Keratinocyte (primary cell): Measurements from ENCODE around the gene TSPEAR. TPM values are rescaled to one million over a fixed set of nuclear protein-coding genes. Genes with fewer than 3 reads are reported as not detected.

ENCODE experiments used
- DNase-seq: peaks from one replicate; pipeline ENCODE4 v3.0.0-alpha.2; 2011; ENCODE audit warnings: low read depth, missing footprints, low spot score
- FAIRE-seq: peaks from 2 replicates; lab custom pipeline; 2011; peaks lifted over from hg19 to GRCh38; lab: Jason Lieb, UNC
- H2AFZ ChIP-seq: 2 replicates; pipeline ENCODE4 v1.6.0; 2012; ENCODE audit warnings: low read length, control low read depth, inconsistent platforms; ENCODE audit not compliant: control insufficient read depth
- H3K27ac ChIP-seq: 2 replicates; pipeline ENCODE4 v1.5.1; 2011; ENCODE audit warnings: low read length; ENCODE audit not compliant: control insufficient read depth, insufficient read depth
- H3K27me3 ChIP-seq: 3 replicates; pipeline ENCODE4 v1.6.0; 2011; ENCODE audit warnings: low read length; ENCODE audit not compliant: control insufficient read depth, insufficient read depth; ENCODE audit errors: extremely low read depth
- H3K36me3 ChIP-seq, 2 experiments: 2 replicates in 1 of 2; 3 replicates in 1 of 2; pipeline ENCODE4 v1.5.1; 2011; ENCODE audit warnings: low read length in 2 of 2, mild to moderate bottlenecking in 1 of 2; ENCODE audit not compliant: control insufficient read depth in 2 of 2, insufficient read depth in 2 of 2; ENCODE audit errors: extremely low read depth in 1 of 2
- H3K4me1 ChIP-seq: 3 replicates; pipeline ENCODE4 v1.5.1; 2011; ENCODE audit warnings: low read length; ENCODE audit not compliant: control insufficient read depth, insufficient read depth; ENCODE audit errors: extremely low read depth
- H3K4me2 ChIP-seq: 3 replicates; pipeline ENCODE4 v1.6.0; 2011; ENCODE audit warnings: low read depth, low read length; ENCODE audit not compliant: control insufficient read depth, insufficient read depth; ENCODE audit errors: extremely low read depth
- H3K4me3 ChIP-seq, 3 experiments: fragments of 200-600 bp in 1 of 3; sonication (generic) in 1 of 3; 2 replicates in 2 of 3; 3 replicates in 1 of 3; pipeline ENCODE4 v1.5.1; 2011 to 2016; ENCODE audit warnings: low read length in 3 of 3, mild to moderate bottlenecking in 3 of 3, control low read depth in 2 of 3, inconsistent platforms in 1 of 3, low read depth in 1 of 3, mixed read lengths in 1 of 3, mixed run types in 1 of 3, moderate library complexity in 1 of 3; ENCODE audit not compliant: control insufficient read depth in 2 of 3, insufficient read depth in 2 of 3; ENCODE audit errors: extremely low read depth in 1 of 3
- H3K79me2 ChIP-seq: 2 replicates; pipeline ENCODE4 v1.6.0; 2012; ENCODE audit warnings: low read length; ENCODE audit not compliant: control insufficient read depth, insufficient read depth
- H3K9ac ChIP-seq: 3 replicates; pipeline ENCODE4 v1.6.0; 2011; ENCODE audit warnings: low read length; ENCODE audit not compliant: control insufficient read depth, insufficient read depth; ENCODE audit errors: extremely low read depth
- H3K9me1 ChIP-seq: 3 replicates; pipeline ENCODE4 v1.6.0; 2011; ENCODE audit warnings: low read length; ENCODE audit not compliant: control insufficient read depth, insufficient read depth; ENCODE audit errors: extremely low read depth
- H3K9me3 ChIP-seq: 2 replicates; pipeline ENCODE4 v1.5.1; 2012; ENCODE audit warnings: low read depth, low read length; ENCODE audit not compliant: control insufficient read depth
- H4K20me1 ChIP-seq: 3 replicates; pipeline ENCODE4 v1.6.0; 2011; ENCODE audit warnings: low read length; ENCODE audit not compliant: control insufficient read depth, insufficient read depth; ENCODE audit errors: extremely low read depth
- CTCF ChIP-seq, 3 experiments: IDR thresholded peaks in 1 of 3; conservative IDR thresholded peaks in 1 of 3; optimal IDR thresholded peaks in 1 of 3; 2 replicates in 2 of 3; 3 replicates in 1 of 3; pipeline versions ENCODE3 to v1.5.1; 2011; ENCODE audit warnings: low read length in 3 of 3, mild to moderate bottlenecking in 3 of 3, moderate library complexity in 2 of 3, control low read depth in 1 of 3, inconsistent platforms in 1 of 3; ENCODE audit not compliant: insufficient read depth in 2 of 3; ENCODE audit errors: extremely low read depth in 1 of 3
- EZH2 ChIP-seq: IDR thresholded peaks from one replicate; pipeline ENCODE4 v1.6.1; 2012; ENCODE audit warnings: inconsistent platforms, mild to moderate bottlenecking, low read length, moderate library complexity
- dilution Hi-C: fragments of 300-500 bp; cut with MboI; formaldehyde crosslinking; loops from one replicate; pipeline ENCODE4 v1.7.0; 2020; ENCODE audit warnings: low sequenced_read_pairs; ENCODE audit not compliant: extremely low pct_ligation_motif_present
- polyA plus RNA-seq, 5 experiments: library from polyadenylated mRNA; depleted of rRNA in 3 of 5; stranded (reverse) in 3 of 5; stranded (forward) in 1 of 5; unstranded in 1 of 5; fragments of >200 nt; gene quantifications; 1 replicate in 1 of 5; 2 replicates in 3 of 5; 3 replicates in 1 of 5; pipeline versions ENCODE4 v1.2.1 to v1.2.3, GENCODE V29; 2011 to 2012; ENCODE audit warnings: missing spikeins in 2 of 5, low read depth in 1 of 5, low replicate concordance in 1 of 5

TSPEAR gene
- polyA plus RNA-seq, 1 donor (not counting 4 experiments of a cell fraction or from before 2014, with no cell fraction given) = 0.12 TPM

GRCh38 chr21:44532712-44533111 is 178.7 kb downstream of the TSPEAR start:
- TF ChIP-seq CTCF (optimal IDR thresholded peaks at IDR 0.05 in 1 of 3, IDR thresholded peaks at IDR 0.05 in 1 of 3, conservative IDR thresholded peaks at IDR 0.05 in 1 of 3; ENCODE audit: extremely low read depth in 1 of 3, insufficient read depth in 2 of 3, low read length in 3 of 3) = no peak
- no peak for TF ChIP-seq EZH2
- no peaks in the 10 kb centered on the region for H3K36me3 ChIP-seq
- H3K79me2 ChIP-seq = no peaks in the 10 kb centered on the region
- no peak overlapping the region for H2AFZ ChIP-seq
- H3K4me3 ChIP-seq = no peak overlapping the region
- peaks cover 4% of the 10 kb centered on the region for H3K9me3 ChIP-seq
- H3K27ac ChIP-seq = no peak overlapping the region
- no peak overlapping the region for H3K9ac ChIP-seq
- H4K20me1 ChIP-seq = no peaks in the 10 kb centered on the region
- H3K4me2 ChIP-seq = no peak overlapping the region
- H3K4me1 ChIP-seq = no peaks in the 10 kb centered on the region
- H3K27me3 ChIP-seq = no peaks in the 10 kb centered on the region
- no peak for DNase-seq
- dilution Hi-C loops = no loop called here
- no peaks in the 10 kb centered on the region for H3K9me1 ChIP-seq
- FAIRE-seq = no peak

- Histone ChIP-seq H3K79me2 (no peaks in the 10 kb centered on the region), H3K4me1 (no peaks in the 10 kb centered on the region), H3K36me3 (no peaks in the 10 kb centered on the region), H3K4me3 (no peak overlapping the region), H4K20me1 (no peaks in the 10 kb centered on the region), H3K4me2 (no peak overlapping the region), H3K9me3 (peaks cover 6% of the 10 kb centered on the region), H2AFZ (no peak overlapping the region), H3K27me3 (no peaks in the 10 kb centered on the region), H3K27ac (no peak overlapping the region), H3K9me1 (no peaks in the 10 kb centered on the region), H3K9ac (no peak overlapping the region)
- DNase-seq (no peak), FAIRE-seq (no peak)
- dilution Hi-C loops = no loop called here
- TF ChIP-seq EZH2 (no peak), CTCF (optimal IDR thresholded peaks at IDR 0.05 in 1 of 3, IDR thresholded peaks at IDR 0.05 in 1 of 3, conservative IDR thresholded peaks at IDR 0.05 in 1 of 3; ENCODE audit: extremely low read depth in 1 of 3, insufficient read depth in 2 of 3, low read length in 3 of 3) (no peak)
Observed at GRCh38 chr21:44531606-44532564, 179.5 kb downstream of the TSPEAR start.
